Uterus (tissue), 2 donors: ENCODE data around the gene SREK1IP1.

Experiments used
- POLR2A ChIP-seq, 2 donors: fragments of 450-650 bp; IDR thresholded peaks; one replicate each; pipeline ENCODE4 v1.6.1; 2016; ENCODE audit warnings: antibody characterized with exemption in 2 of 2, mild to moderate bottlenecking in 1 of 2, moderate library complexity in 1 of 2
- TF ChIP-seq, protein P1 (sequence below), 4 experiments: fragments of 200-600 bp in 2 of 4; fragments of 450-650 bp in 2 of 4; sonication (generic) in 2 of 4; IDR thresholded peaks; one replicate each; pipeline ENCODE4 v1.5.1; 2016 to 2019; ENCODE audit warnings: antibody characterized with exemption in 4 of 4, mild to moderate bottlenecking in 2 of 4, moderate library complexity in 1 of 4

DNA sequence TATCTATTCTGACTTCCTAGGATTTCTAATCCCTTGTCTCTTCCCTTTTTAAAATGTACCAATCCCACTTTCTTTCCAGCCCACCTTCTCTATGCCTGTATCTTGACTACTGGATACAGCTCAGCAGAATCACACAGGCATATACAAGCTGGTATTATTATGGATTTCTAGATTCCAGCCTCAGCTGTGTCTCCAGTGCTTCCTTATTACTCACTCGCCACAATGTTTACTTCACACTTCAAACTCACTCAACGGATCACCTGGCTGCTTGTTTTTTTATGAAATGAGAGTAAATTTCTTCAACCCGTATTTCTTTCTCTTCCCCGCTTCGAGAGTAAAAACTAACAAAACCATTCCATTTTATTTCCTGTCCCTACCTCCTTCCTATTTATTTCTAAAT, 39.0 kb upstream of the SREK1IP1 start:
- TF ChIP-seq, protein P1, sequence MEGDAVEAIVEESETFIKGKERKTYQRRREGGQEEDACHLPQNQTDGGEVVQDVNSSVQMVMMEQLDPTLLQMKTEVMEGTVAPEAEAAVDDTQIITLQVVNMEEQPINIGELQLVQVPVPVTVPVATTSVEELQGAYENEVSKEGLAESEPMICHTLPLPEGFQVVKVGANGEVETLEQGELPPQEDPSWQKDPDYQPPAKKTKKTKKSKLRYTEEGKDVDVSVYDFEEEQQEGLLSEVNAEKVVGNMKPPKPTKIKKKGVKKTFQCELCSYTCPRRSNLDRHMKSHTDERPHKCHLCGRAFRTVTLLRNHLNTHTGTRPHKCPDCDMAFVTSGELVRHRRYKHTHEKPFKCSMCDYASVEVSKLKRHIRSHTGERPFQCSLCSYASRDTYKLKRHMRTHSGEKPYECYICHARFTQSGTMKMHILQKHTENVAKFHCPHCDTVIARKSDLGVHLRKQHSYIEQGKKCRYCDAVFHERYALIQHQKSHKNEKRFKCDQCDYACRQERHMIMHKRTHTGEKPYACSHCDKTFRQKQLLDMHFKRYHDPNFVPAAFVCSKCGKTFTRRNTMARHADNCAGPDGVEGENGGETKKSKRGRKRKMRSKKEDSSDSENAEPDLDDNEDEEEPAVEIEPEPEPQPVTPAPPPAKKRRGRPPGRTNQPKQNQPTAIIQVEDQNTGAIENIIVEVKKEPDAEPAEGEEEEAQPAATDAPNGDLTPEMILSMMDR (IDR thresholded peaks at IDR 0.05) = no peak
- no peak for TF ChIP-seq POLR2A (IDR thresholded peaks at IDR 0.05)
